ENCODE data around the gene AMER3. TPM values are rescaled to one million over a fixed set of nuclear protein-coding genes. Genes with fewer than 3 reads are reported as not detected.
"Not testable (repeated sequence)": the region's sequence is repeated elsewhere in the genome, so short reads cannot be mapped to it uniquely, and the experiment has no call there.

Gene AMER3
- not detected in 2 replicates for total RNA-seq

DNA sequence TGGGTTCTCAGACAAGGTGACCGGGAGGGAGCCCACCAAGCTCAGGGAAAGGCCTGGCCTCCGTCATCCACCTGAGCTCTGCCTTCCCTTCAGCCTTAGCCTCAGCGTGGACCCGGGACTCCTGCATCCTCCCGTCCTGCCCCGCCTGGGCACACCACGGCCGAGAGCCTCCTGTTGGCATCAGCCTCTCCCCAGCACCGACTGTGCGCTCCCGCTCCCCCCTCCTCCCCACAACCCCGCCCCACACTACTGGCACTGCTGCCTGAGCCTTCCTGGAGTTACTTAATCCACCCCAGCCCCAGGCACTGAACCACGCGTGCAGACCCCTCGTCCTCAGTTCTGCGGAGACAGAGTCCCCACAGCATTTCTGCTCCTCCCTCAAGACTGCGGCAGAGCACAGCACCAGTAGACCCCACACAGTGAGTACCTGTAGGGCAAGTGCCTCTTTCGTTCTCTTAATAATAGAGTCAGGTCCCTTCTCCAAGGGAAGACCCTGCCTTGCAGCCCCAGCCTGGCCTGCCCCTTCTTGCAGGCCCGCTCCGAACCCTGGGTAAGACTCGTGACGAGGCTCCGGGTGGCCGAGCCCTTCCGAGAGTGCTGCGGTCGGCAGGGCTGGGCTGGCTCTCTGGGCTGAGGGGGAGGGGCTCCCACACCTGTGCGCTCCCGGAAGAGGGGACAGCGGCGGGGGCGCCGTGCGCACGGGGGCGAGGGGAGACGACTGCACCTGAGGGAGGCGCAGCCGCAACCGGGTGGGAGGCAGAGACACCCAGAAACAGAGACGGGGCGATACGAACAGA is at the start of gene AMER3:
AMER3 (plus strand) TSS at position 285 of the 797 bp plus-strand sequence. CDS start 6,533 bp downstream, outside the sequence.
- H3K4me3 ChIP-seq (ENCODE audit: low read depth, low read length), result peak within 1 kb of the TSS; percentile 19
- no peak for TF ChIP-seq CTCF (conservative IDR thresholded peaks at IDR 0.05; ENCODE audit: low read depth, low read length)
- no peak for DNase-seq (ENCODE audit: low read depth)

DNA sequence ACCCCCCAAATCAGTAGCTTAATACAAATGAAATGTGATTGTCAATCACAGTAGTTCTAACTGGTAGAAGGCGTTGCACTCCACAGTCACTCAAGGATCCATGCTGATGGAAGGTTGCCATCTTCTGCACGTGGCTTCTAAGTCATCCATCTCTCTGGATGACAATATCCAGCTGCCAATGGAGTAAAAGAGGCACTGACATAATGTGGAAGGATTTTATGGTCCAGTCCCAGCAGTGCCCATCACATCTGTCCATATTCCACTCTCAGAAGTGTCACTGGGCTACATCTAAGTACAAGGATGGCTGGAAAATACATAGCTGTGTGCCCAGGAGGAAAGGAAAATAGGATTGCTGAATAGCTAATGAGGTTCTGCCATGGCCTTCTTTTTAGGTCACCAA is 40.5 kb upstream of the AMER3 start:
- H3K4me3 ChIP-seq (ENCODE audit: low read depth, low read length); DNase-seq (ENCODE audit: low read depth): not testable (repeated sequence)

DNA sequence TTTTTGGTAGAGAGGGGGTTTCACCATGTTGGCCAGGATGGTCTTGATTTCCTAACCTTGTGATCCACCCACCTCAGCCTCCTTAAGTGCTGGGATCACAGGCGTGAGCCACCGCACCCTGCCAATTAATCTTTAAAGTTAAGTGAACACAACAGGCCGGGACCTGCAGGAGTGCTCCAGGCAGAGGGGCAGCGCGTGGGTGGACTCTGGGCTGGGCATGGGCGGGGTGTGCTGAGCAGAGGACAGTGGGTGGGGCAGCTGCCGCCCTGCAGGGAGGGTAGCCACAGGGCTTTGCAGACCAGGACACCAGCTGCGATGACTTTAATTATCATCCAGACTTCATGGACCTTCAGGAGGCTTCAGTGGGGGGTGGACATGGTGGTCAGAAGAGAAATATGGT is 35.3 kb upstream of the AMER3 start:
- no peak for TF ChIP-seq CTCF (conservative IDR thresholded peaks at IDR 0.05; ENCODE audit: low read depth, low read length)
- H3K4me3 ChIP-seq (ENCODE audit: low read depth, low read length), result no peak overlapping the region
- DNase-seq (ENCODE audit: low read depth), result no peak

DNA sequence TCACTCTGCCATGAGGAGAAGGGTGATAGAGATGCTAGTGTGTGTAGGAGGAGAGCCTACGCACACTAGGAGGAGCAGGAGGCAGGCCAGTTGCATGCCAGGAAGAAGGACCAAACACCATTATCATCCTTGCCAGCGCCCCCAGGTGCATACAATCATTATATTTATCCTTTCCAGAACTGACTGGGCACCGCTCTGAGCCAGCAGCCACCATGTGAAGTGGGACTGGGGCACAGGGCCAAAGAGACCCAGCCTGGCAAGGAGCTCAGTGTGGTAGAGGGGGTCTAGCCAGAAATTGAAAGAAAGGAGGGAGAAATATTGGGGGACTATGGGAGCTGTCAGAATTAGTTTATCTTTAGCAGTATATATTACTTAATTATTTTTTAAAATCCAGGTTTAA is 34.8 kb upstream of the AMER3 start:
- H3K4me3 ChIP-seq (ENCODE audit: low read depth, low read length), result no peak overlapping the region
- TF ChIP-seq CTCF (conservative IDR thresholded peaks at IDR 0.05; ENCODE audit: low read depth, low read length), result no peak
- DNase-seq (ENCODE audit: low read depth), result no peak

- no peak for TF ChIP-seq CTCF (conservative IDR thresholded peaks at IDR 0.05; ENCODE audit: low read depth, low read length)
- no peak overlapping the region for H3K4me3 ChIP-seq (ENCODE audit: low read depth, low read length)
- DNase-seq (ENCODE audit: low read depth), result no peak
Observed at GRCh38 chr2:130724455-130724854, 30.9 kb upstream of the AMER3 start.

GRCh38 chr2:130726614-130727180 is 28.6 kb upstream of the AMER3 start:
- H3K4me3 ChIP-seq (ENCODE audit: low read depth, low read length), result peak overlapping the region; percentile 57
- no peak for TF ChIP-seq CTCF (conservative IDR thresholded peaks at IDR 0.05; ENCODE audit: low read depth, low read length)
- DNase-seq (ENCODE audit: low read depth), result no peak

GRCh38 chr2:130727286-130727924 is 27.9 kb upstream of the AMER3 start:
- no peak for TF ChIP-seq CTCF (conservative IDR thresholded peaks at IDR 0.05; ENCODE audit: low read depth, low read length)
- no peak for DNase-seq (ENCODE audit: low read depth)
- H3K4me3 ChIP-seq (ENCODE audit: low read depth, low read length), result peak overlapping the region; percentile 57
